Measurements from ENCODE around the gene CLDN34. TPM values are rescaled to one million over a fixed set of nuclear protein-coding genes. Genes with fewer than 3 reads are reported as not detected.

The CLDN34 gene
- total RNA-seq, 6 donors from 2014 or later: 0.27 to 1.5 (median 0.55) TPM; not detected in 1

GRCh38 chrX:10015355-10015722, 48.2 kb downstream of the CLDN34 start:
- Histone ChIP-seq H3K27ac (peak overlapping the region; percentile 87 to 94 (median 89)), H3K36me3 (no peaks in the 10 kb centered on the region), H3K4me3 (peak overlapping the region in 3 of 4 donors; percentile 55 to 64 (median 59)), H3K27me3 (no peaks in the 10 kb centered on the region), H3K4me1 (peaks cover 14 to 48% (median 23%) of the 10 kb centered on the region in 4 donors), H3K9me3 (no peaks in the 10 kb centered on the region)
- WGBS, 2 donors: 44% methylated on average over 14 of the region's 71 CpGs; no CpG with 5 or more reads in 1 of the 2 donors
- ATAC-seq (ENCODE audit: low FRiP score in 2 of 2): no peak
- TF ChIP-seq POLR2A (IDR thresholded peaks at IDR 0.05) (no peak), EP300 (IDR thresholded peaks at IDR 0.05) (no peak), CTCF (IDR thresholded peaks at IDR 0.05) (no peak), POLR2AphosphoS5 (IDR thresholded peaks at IDR 0.05) (no peak)
- no peak for DNase-seq

GRCh38 chrX:10015723-10016518, 48.8 kb downstream of the CLDN34 start:
- Histone ChIP-seq H3K9me3 (no peaks in the 10 kb centered on the region), H3K4me1 (peaks cover 14 to 42% (median 19%) of the 10 kb centered on the region in 4 donors), H3K27ac (peak overlapping the region; percentile 87 to 90 (median 88)), H3K4me3 (peak overlapping the region; percentile 25 to 64 (median 57)), H3K36me3 (no peaks in the 10 kb centered on the region), H3K27me3 (no peaks in the 10 kb centered on the region)
- ATAC-seq (ENCODE audit: low FRiP score in 2 of 2) (peak; percentile 41 to 44), DNase-seq (peak in 1 of 2 donors; percentile 87)
- 36% methylated on average over 24 of the region's 87 CpGs; no CpG with 5 or more reads in 1 of the 2 donors for WGBS, 2 donors
- peak in 1 of 2 donors; percentile 36 for TF ChIP-seq POLR2AphosphoS5 (IDR thresholded peaks at IDR 0.05)
- TF ChIP-seq EP300 (IDR thresholded peaks at IDR 0.05): no peak
- peak in 2 of 6 experiments; percentile 17 to 20 for TF ChIP-seq CTCF (IDR thresholded peaks at IDR 0.05)
- peak in 1 of 4 donors; percentile 32 for TF ChIP-seq POLR2A (IDR thresholded peaks at IDR 0.05)

GRCh38 chrX:10016519-10017132, 49.5 kb downstream of the CLDN34 start:
- 29 to 51% methylated on average over 9 to 11 of the region's 11 CpGs for WGBS, 2 donors
- H3K27me3 ChIP-seq: no peaks in the 10 kb centered on the region
- H3K4me3 ChIP-seq: peak overlapping the region; percentile 25 to 64 (median 57)
- H3K36me3 ChIP-seq: no peaks in the 10 kb centered on the region
- H3K9me3 ChIP-seq: no peaks in the 10 kb centered on the region
- H3K27ac ChIP-seq: peak overlapping the region; percentile 87 to 90 (median 88)
- DNase-seq (no peak), ATAC-seq (ENCODE audit: low FRiP score in 2 of 2) (no peak)
- TF ChIP-seq CTCF (IDR thresholded peaks at IDR 0.05): no peak
- TF ChIP-seq POLR2AphosphoS5 (IDR thresholded peaks at IDR 0.05): no peak
- no peak for TF ChIP-seq POLR2A (IDR thresholded peaks at IDR 0.05)
- no peak for TF ChIP-seq EP300 (IDR thresholded peaks at IDR 0.05)
- peaks cover 6 to 40% (median 15%) of the 10 kb centered on the region in 4 donors for H3K4me1 ChIP-seq

GRCh38 chrX:10017872-10018271, 50.7 kb downstream of the CLDN34 start:
- Histone ChIP-seq H3K27me3 (no peaks in the 10 kb centered on the region), H3K4me1 (peaks cover 2 to 36% (median 12%) of the 10 kb centered on the region in 4 donors), H3K36me3 (no peaks in the 10 kb centered on the region), H3K4me3 (peak overlapping the region in 1 of 4 donors; percentile 64), H3K27ac (peak overlapping the region; percentile 87 to 90 (median 88)), H3K9me3 (no peaks in the 10 kb centered on the region)
- ATAC-seq (ENCODE audit: low FRiP score in 2 of 2) (no peak), DNase-seq (no peak)
- TF ChIP-seq POLR2A (IDR thresholded peaks at IDR 0.05) (peak in 1 of 4 donors; percentile 38), POLR2AphosphoS5 (IDR thresholded peaks at IDR 0.05) (no peak), EP300 (IDR thresholded peaks at IDR 0.05) (no peak)
- WGBS, 2 donors: 22 to 39% methylated on average over 8 of the region's 8 CpGs

Other genes starting within 250 kb of the CLDN34 start
- 1 to 10 TPM in 1 of 6 donors, under 1 TPM in 4, not detected in 1; 0.33 to 2.1 (median 0.84) TPM for gene GPR143, start 201.5 kb upstream of the CLDN34 start, total RNA-seq
- gene SHROOM2, start 180.9 kb upstream of the CLDN34 start, total RNA-seq: 10 to 100 TPM in 4 of 6 donors, 1 to 10 TPM in 2; 6.6 to 22.9 (median 11.5) TPM
- gene CLCN4, start 189.6 kb downstream of the CLDN34 start, total RNA-seq: 10 to 100 TPM in 3 of 6 donors, 1 to 10 TPM in 3; 5.2 to 26.3 (median 11.7) TPM

All from upper lobe of left lung (tissue), 6 donors.